ENCODE results near the gene NIP7. TPM values are rescaled to one million over a fixed set of nuclear protein-coding genes. Genes with fewer than 3 reads are reported as not detected.
A peak's percentile ranks its signal among the peaks of the same experiment; 100 is the strongest.

Gene NIP7
- total and polyA plus RNA-seq, 2 of the 8 experiments (the other 6 are each of a cell fraction or from before 2014, with no cell fraction given), result 14.5 to 52.2 TPM

GRCh38 chr16:69310653-69311532 is 28.7 kb upstream of the NIP7 start, which contains the start of gene VPS4A (continued):
- TF ChIP-seq EZH2 (IDR thresholded peaks at IDR 0.05; ENCODE audit: low read depth, low read length, severe bottlenecking), result no peak
- TF ChIP-seq BRCA1 (IDR thresholded peaks at IDR 0.05; ENCODE audit: low read depth, low read length), result no peak
- no peak for TF ChIP-seq ZNF274 (IDR thresholded peaks at IDR 0.05; ENCODE audit: borderline replicate concordance, extremely low read depth, low read length)
- no peak for TF ChIP-seq RFX5 (IDR thresholded peaks at IDR 0.05; ENCODE audit: borderline replicate concordance, low read depth, low read length)
- no peak for TF ChIP-seq CHD7 (IDR thresholded peaks at IDR 0.05; ENCODE audit: insufficient replicate concordance, low read length)
- peak; percentile 64 for TF ChIP-seq POLR2AphosphoS5 (IDR thresholded peaks at IDR 0.05; ENCODE audit: low read depth, low read length)
- no peak for TF ChIP-seq SRF (IDR thresholded peaks at IDR 0.05; ENCODE audit: low read depth, low read length)
- TF ChIP-seq SAP30 (IDR thresholded peaks at IDR 0.05; ENCODE audit: insufficient read depth, insufficient replicate concordance, low read length), result no peak
- TF ChIP-seq PHF8 (conservative IDR thresholded peaks at IDR 0.05; ENCODE audit: low read depth, low read length), result peak; percentile 78; the same call in 1 of the 2 replicates
